ENCODE measurements around the gene ZNF443. TPM values are rescaled to one million over a fixed set of nuclear protein-coding genes. Genes with fewer than 3 reads are reported as not detected.

ZNF443 gene
- total and polyA plus RNA-seq, 9 of the 15 experiments (the other 6 are each of a cell fraction or from before 2014, with no cell fraction given) = 1.5 to 4.9 (median 2.8) TPM

GRCh38 chr19:12465211-12465610 is 24.4 kb upstream of the ZNF443 start:
- POLR2A ChIA-PET = no interaction called here
- no peaks in the 10 kb centered on the region for H3K36me3 ChIP-seq (ENCODE audit: control insufficient read depth, insufficient read depth, low read length)
- DNase-seq (ENCODE audit: extremely low read depth in 1 of 4, low spot score in 3 of 4) (no peak), ATAC-seq (no peak), FAIRE-seq (no peak)
- H3K27ac ChIP-seq (ENCODE audit: extremely low read depth, low read depth, low read length) = no peak overlapping the region
- H4K20me1 ChIP-seq (replicated peaks; ENCODE audit: control insufficient read depth, insufficient read depth, low read length) = no peaks in the 10 kb centered on the region
- no peak overlapping the region for H2AFZ ChIP-seq (ENCODE audit: low read depth, low read length)
- TF ChIP-seq THAP7 (CRISPR knock-in tag; IDR thresholded peaks at IDR 0.05) = no peak
- TF ChIP-seq MYNN (IDR thresholded peaks at IDR 0.05) = no peak
- no peak for TF ChIP-seq MYNN (CRISPR knock-in tag; IDR thresholded peaks at IDR 0.05)
- TF ChIP-seq CEBPB (tag; IDR thresholded peaks at IDR 0.05) = no peak
- TF ChIP-seq TRIM28 (IDR thresholded peaks at IDR 0.05) = peak; percentile 75; the same call in 1 of the 2 replicates
- TF ChIP-seq ZNF274 (IDR thresholded peaks at IDR 0.05; ENCODE audit: borderline replicate concordance, low read depth, low read length) = peak; percentile 92
- peak; percentile 18; the same call in 1 of the 2 replicates for TF ChIP-seq ZNF507 (tag; conservative IDR thresholded peaks at IDR 0.05)
- intact Hi-C loops (cut with micrococcal nuclease) = no loop called here
- H3K9ac ChIP-seq (ENCODE audit: insufficient read depth in 1 of 2, low read depth in 2 of 2, low read length in 2 of 2) = no peak overlapping the region
- H3K9me3 ChIP-seq (replicated peaks; ENCODE audit: control insufficient read depth, insufficient read depth, low read depth, low read length) = peaks cover 9% of the 10 kb centered on the region
- no TSS peak for BruUV-seq (replicated peaks)
- no peak overlapping the region for H3K4me3 ChIP-seq
- H3K4me2 ChIP-seq (ENCODE audit: insufficient read depth, low read length) = no peak overlapping the region
- H3K79me2 ChIP-seq (ENCODE audit: control insufficient read depth, insufficient read depth, low read length) = no peaks in the 10 kb centered on the region
- in situ Hi-C loops (cut with MboI) = no loop called here
- no peaks in the 10 kb centered on the region for H3K4me1 ChIP-seq (replicated peaks in 1 of 2; ENCODE audit: control insufficient read depth in 2 of 2, insufficient read depth in 2 of 2, low read length in 2 of 2)
- CTCF ChIA-PET (ENCODE audit: low intra/inter-chr PET ratio) = no interaction called here
- WGBS (ENCODE audit: insufficient coverage, low coverage, missing lambda C conversion rate) = 1% methylated on average over 5 of the region's 5 CpGs
- H3K9me1 ChIP-seq (ENCODE audit: control insufficient read depth, insufficient read depth, low read length) = no peaks in the 10 kb centered on the region
- H3K27me3 ChIP-seq (ENCODE audit: control insufficient read depth in 2 of 2, insufficient read depth in 2 of 2, low read length in 2 of 2) = no peaks in the 10 kb centered on the region; a peak in 1 of 5 replicates

- Histone ChIP-seq H4K20me1 (replicated peaks; ENCODE audit: control insufficient read depth, insufficient read depth, low read length) (no peaks in the 10 kb centered on the region), H3K79me2 (ENCODE audit: control insufficient read depth, insufficient read depth, low read length) (no peaks in the 10 kb centered on the region), H3K4me1 (replicated peaks in 1 of 2; ENCODE audit: control insufficient read depth in 2 of 2, insufficient read depth in 2 of 2, low read length in 2 of 2) (no peaks in the 10 kb centered on the region), H3K27ac (ENCODE audit: extremely low read depth, low read depth, low read length) (no peak overlapping the region), H3K36me3 (ENCODE audit: control insufficient read depth, insufficient read depth, low read length) (no peaks in the 10 kb centered on the region), H3K27me3 (ENCODE audit: control insufficient read depth in 2 of 2, insufficient read depth in 2 of 2, low read length in 2 of 2) (no peaks in the 10 kb centered on the region), H3K4me2 (ENCODE audit: insufficient read depth, low read length) (no peak overlapping the region), H3K9ac (ENCODE audit: insufficient read depth in 1 of 2, low read depth in 2 of 2, low read length in 2 of 2) (no peak overlapping the region), H3K9me1 (ENCODE audit: control insufficient read depth, insufficient read depth, low read length) (no peaks in the 10 kb centered on the region), H3K4me3 (no peak overlapping the region), H2AFZ (ENCODE audit: low read depth, low read length) (no peak overlapping the region), H3K9me3 (replicated peaks; ENCODE audit: control insufficient read depth, insufficient read depth, low read depth, low read length) (peaks cover 9% of the 10 kb centered on the region)
- 0% methylated on average over 3 of the region's 3 CpGs for WGBS (ENCODE audit: insufficient coverage, low coverage, missing lambda C conversion rate)
- TF ChIP-seq PATZ1 (CRISPR knock-in tag; IDR thresholded peaks at IDR 0.05; ENCODE audit: borderline replicate concordance) (no peak), SMARCA5 (IDR thresholded peaks at IDR 0.05) (no peak), HNRNPH1 (optimal IDR thresholded peaks at IDR 0.05; ENCODE audit: low read depth, low read length) (no peak), HOXB6 (CRISPR knock-in tag; IDR thresholded peaks at IDR 0.05; ENCODE audit: borderline replicate concordance) (no peak), CC2D1A (IDR thresholded peaks at IDR 0.05) (no peak), ZNF75A (CRISPR knock-in tag; IDR thresholded peaks at IDR 0.05) (peak; percentile 86), RBM22 (IDR thresholded peaks at IDR 0.05; ENCODE audit: low read depth, low read length, poor library complexity, severe bottlenecking) (no peak), TRIM24 (IDR thresholded peaks at IDR 0.05) (no peak)
- no TSS peak for BruUV-seq (replicated peaks)
- in situ Hi-C loops (cut with MboI) = no loop called here
- FAIRE-seq (no peak), DNase-seq (ENCODE audit: extremely low read depth in 1 of 4, low spot score in 3 of 4) (no peak), ATAC-seq (no peak)
- ChIA-PET POLR2A (no interaction called here), CTCF (ENCODE audit: low intra/inter-chr PET ratio) (no interaction called here)
- intact Hi-C loops (cut with micrococcal nuclease) = no loop called here
Observed at GRCh38 chr19:12464769-12465168, 23.9 kb upstream of the ZNF443 start.

All from K562 (cell line).